ENCODE measurements around the gene CHAT.

Gene CHAT

DNA sequence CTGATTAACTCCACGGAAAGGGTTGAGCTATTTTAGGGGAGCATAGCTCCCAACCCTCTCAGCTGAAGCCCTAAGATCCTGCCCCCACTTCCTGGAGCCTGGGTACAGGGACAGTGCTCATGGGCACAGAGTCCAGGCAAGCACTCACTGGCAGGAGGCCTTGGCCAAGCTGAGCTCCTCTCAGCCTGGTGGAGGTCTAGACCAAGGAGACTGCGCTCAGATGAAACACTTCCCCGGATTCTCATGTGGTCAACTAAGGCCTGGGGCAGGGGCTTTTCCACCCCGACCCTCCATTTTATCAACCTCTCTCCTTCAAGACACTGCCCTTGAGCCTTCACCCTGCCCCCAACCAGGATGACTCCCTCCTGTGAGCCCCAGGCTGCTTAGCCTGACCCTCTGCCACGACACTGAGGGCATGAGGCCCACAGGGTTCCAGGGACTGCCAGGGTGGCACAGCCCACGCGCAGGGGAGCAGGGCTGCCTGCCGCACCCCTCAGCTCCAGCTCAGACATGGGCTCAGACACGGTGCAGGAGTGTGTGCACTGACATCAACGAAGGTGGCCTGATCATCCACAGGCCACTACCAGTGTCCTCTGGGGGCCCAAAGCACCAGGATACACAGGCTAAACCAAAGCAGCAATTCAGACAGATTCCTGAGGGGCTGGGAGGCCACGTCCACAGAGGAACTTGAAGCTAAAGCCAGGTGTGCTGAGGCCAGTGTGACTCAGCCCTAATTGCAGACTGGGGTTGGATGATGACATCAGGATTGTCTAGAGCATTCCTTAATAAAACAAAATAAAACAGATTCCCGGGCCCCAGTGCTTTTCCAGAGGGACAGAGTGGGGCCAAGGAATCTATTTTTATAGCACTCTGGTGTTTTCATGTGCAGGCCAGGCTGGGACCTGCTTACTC lies 18.8 kb downstream of the CHAT start:
- DNase-seq (ENCODE audit: low spot score), result no peak
- in situ Hi-C loops (cut with MboI; ENCODE audit: low pct_unique_long_range_greater_than_20kb, low sequenced_read_pairs, unreplicated experiment), result no loop called here
- TF ChIP-seq, protein P1, sequence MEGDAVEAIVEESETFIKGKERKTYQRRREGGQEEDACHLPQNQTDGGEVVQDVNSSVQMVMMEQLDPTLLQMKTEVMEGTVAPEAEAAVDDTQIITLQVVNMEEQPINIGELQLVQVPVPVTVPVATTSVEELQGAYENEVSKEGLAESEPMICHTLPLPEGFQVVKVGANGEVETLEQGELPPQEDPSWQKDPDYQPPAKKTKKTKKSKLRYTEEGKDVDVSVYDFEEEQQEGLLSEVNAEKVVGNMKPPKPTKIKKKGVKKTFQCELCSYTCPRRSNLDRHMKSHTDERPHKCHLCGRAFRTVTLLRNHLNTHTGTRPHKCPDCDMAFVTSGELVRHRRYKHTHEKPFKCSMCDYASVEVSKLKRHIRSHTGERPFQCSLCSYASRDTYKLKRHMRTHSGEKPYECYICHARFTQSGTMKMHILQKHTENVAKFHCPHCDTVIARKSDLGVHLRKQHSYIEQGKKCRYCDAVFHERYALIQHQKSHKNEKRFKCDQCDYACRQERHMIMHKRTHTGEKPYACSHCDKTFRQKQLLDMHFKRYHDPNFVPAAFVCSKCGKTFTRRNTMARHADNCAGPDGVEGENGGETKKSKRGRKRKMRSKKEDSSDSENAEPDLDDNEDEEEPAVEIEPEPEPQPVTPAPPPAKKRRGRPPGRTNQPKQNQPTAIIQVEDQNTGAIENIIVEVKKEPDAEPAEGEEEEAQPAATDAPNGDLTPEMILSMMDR (IDR thresholded peaks at IDR 0.05; ENCODE audit: extremely low read depth, insufficient read depth, missing control alignments), result no peak

DNA sequence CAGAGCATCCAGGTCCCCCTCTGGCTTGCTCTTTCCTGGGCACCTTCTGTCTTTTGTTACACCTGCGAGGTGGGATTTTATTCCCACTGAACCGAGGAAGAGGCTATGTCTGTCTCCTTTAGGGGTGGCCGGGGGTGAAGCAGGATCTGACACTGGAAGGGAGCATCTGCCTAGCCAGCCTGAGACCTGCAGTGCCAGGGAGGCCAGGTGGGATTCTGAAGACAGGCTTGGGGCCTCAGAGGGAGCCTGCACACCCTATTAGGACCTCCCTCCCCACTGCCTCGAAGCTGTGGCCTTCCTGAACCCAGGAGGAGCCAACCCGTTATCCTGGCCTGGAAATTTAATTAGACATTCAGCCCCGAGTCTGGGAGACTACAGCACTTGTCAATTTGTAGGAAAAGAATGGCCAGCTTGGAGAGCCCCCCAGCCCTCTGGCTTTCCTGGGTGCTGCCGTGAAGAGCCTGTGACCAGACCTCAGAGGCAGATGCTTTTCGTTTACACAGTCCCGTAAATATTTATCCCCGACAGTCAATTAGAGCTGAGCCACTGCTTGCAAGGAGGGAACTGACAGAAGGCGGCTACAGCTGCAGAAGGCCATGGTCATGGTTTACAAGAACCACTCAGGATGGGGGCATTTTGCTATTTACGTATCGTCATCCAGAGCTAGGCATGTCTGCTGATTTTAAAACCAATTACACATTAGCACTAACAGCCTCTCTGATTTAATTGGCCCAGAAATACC lies 19.7 kb downstream of the CHAT start:
- in situ Hi-C loops (cut with MboI; ENCODE audit: low pct_unique_long_range_greater_than_20kb, low sequenced_read_pairs, unreplicated experiment), result no loop called here
- no peak for DNase-seq (ENCODE audit: low spot score)
- TF ChIP-seq, protein P1 (IDR thresholded peaks at IDR 0.05; ENCODE audit: extremely low read depth, insufficient read depth, missing control alignments), result no peak

DNA sequence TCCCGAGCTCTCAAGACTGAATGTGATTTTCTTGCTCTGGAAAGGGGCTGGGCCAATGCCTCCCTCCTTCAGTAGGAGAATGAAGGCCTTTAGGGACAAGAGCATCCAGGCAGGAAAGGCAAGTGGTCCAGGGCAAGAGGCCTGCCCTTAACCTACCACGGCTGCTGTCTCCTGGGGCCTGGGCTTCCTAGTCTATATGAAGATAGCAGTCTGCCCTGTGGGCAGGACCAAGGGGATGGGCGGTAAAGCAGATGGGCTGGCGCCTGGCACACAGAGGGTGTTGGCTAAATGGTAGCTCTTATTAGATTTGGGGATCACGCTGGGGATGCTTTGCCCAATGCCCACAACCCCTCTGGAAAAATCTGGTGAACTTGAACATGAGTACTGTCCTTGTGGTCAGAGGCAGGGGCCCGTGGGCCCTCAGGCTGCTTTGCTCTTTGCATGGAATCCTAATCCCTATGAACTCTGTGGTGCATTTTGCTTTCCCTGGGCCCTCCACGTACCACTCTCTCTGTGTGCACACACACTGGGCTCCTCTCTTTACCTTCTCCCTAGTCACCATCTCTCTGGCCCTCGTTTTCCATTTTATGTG lies 20.3 kb downstream of the CHAT start:
- TF ChIP-seq, protein P1 (IDR thresholded peaks at IDR 0.05; ENCODE audit: extremely low read depth, insufficient read depth, missing control alignments), result no peak
- DNase-seq (ENCODE audit: low spot score), result no peak
- in situ Hi-C loops (cut with MboI; ENCODE audit: low pct_unique_long_range_greater_than_20kb, low sequenced_read_pairs, unreplicated experiment), result no loop called here

DNA sequence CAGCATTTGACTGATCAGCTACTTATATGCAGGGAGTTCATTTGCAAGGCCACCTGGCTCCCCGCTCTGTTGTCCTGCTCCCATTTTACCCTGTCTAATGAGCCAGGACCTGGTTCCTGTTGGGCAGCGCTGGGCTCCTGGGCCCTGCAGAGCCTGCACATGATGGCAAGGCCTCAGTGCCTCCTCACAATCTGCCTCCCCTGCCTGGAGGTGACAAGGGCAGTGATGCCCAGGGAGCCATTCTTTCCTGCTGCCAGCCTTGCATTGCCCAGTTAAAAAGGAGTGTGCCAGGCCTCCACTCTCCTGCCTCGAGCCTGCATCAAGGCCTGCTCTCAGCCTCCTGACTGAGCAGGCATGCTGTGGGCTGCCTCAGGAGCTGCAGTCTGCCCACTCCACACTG lies 28.5 kb downstream of the CHAT start:
- TF ChIP-seq, protein P1 (IDR thresholded peaks at IDR 0.05; ENCODE audit: extremely low read depth, insufficient read depth, missing control alignments), result no peak
- in situ Hi-C loops (cut with MboI; ENCODE audit: low pct_unique_long_range_greater_than_20kb, low sequenced_read_pairs, unreplicated experiment), result no loop called here
- DNase-seq (ENCODE audit: low spot score), result no peak

DNA sequence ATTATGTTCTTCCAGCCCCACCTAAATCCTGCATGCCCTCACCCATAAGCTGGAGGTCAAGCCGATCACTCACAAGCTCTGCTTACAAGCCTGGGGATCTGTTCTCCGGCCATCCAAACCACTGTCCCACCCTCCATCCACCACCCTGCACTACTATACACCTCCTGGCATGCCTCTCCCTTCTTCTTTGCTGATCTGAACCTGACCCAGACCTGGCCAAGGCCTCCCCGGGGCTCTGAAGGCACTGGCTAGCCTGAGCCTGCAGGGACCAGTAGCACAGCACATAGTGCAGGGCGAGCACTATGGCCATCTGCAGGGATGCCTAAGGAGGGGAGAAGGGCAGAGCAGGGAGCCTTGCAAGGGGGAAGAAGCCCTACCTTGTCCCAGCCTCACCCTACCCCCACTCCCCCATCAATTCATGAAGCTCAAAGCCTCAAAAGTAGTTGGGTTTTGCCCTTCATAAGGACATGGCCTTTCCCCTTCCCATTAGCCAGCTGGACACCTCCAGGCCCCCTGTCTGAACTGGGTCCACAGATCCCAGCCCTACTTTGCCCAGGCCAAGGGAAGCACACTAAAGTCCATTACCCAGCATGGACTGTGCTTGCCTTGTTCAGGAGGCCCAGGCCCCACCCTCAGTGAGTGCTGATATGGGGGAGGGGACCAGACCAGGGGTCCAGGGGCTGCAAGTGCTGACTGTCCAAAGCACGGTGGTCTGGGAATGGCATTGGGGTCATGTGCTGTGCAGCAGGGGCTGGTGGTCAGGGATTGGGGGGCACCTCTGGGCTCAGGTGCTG lies 29.6 kb downstream of the CHAT start:
- in situ Hi-C loops (cut with MboI; ENCODE audit: low pct_unique_long_range_greater_than_20kb, low sequenced_read_pairs, unreplicated experiment), result no loop called here

More for the DNA sequence above, 29.6 kb downstream of the CHAT start:
- TF ChIP-seq, protein P1 (IDR thresholded peaks at IDR 0.05; ENCODE audit: extremely low read depth, insufficient read depth, missing control alignments), result no peak
- no peak for DNase-seq (ENCODE audit: low spot score)
